ENCODE measurements around the gene NAV2. TPM values are rescaled to one million over a fixed set of nuclear protein-coding genes. Genes with fewer than 3 reads are reported as not detected.

The NAV2 gene
- total and polyA plus RNA-seq, 2 experiments from 2014 or later = 26.0 to 45.0 TPM

GRCh38 chr11:19774817-19775580, 62.4 kb downstream of the NAV2 start:
- Histone ChIP-seq H3K27ac (ENCODE audit: low read depth) (no peak overlapping the region), H3K36me3 (ENCODE audit: insufficient read depth) (no peaks in the 10 kb centered on the region), H3K4me1 (ENCODE audit: insufficient read depth) (peaks cover 60% of the 10 kb centered on the region), H4K20me1 (replicated peaks; ENCODE audit: insufficient read depth) (no peaks in the 10 kb centered on the region; the same call in 1 of the 2 replicates), H3K9me2 (ENCODE audit: insufficient read depth) (peaks cover 10% of the 10 kb centered on the region), H2AFZ (no peak overlapping the region), H3F3A (replicated peaks; ENCODE audit: low read depth) (0 out of 2 replicates have a peak, but pooled peaks cover 3% of the 10 kb centered on the region), H3K4me2 (no peak overlapping the region), H3K27me3 (ENCODE audit: insufficient read depth) (no peaks in the 10 kb centered on the region), H3K4me3 (no peak overlapping the region), H3K79me2 (replicated peaks; ENCODE audit: insufficient read depth) (peaks cover 28% of the 10 kb centered on the region)
- TF ChIP-seq NANOG (IDR thresholded peaks at IDR 0.05; ENCODE audit: borderline replicate concordance) (no peak), JUNB (IDR thresholded peaks at IDR 0.05; ENCODE audit: unreplicated experiment) (no peak), STAT1 (IDR thresholded peaks at IDR 0.05; ENCODE audit: unreplicated experiment) (no peak), ZNF462 (CRISPR knock-in tag; IDR thresholded peaks at IDR 0.05) (no peak), EZH2 (IDR thresholded peaks at IDR 0.05; ENCODE audit: low read depth, unreplicated experiment) (no peak), ZNF114 (CRISPR knock-in tag; IDR thresholded peaks at IDR 0.05) (no peak), ETS1 (IDR thresholded peaks at IDR 0.05) (no peak), ZNF331 (CRISPR knock-in tag; IDR thresholded peaks at IDR 0.05; ENCODE audit: low read depth) (no peak), POLR2AphosphoS5 (IDR thresholded peaks at IDR 0.05; ENCODE audit: low read depth) (no peak), CTCF (conservative IDR thresholded peaks at IDR 0.05; ENCODE audit: low read depth in 2 of 2) (no peak), REST (IDR thresholded peaks at IDR 0.05; ENCODE audit: unreplicated experiment) (no peak)
- H3K4me3 Mint-ChIP-seq = peak overlapping the region; percentile 38; the same call in 1 of the 3 replicates
- H3K9me3 Mint-ChIP-seq = no peaks in the 10 kb centered on the region
- peaks cover 27% of the 10 kb centered on the region for H3K36me3 Mint-ChIP-seq (ENCODE audit: low read depth)
- ATAC-seq (no peak), DNase-seq (ENCODE audit: low spot score) (no peak)
- H3K4me1 Mint-ChIP-seq = peaks cover 76% of the 10 kb centered on the region
- no peak overlapping the region; the same call in 1 of the 2 replicates for H3K27ac Mint-ChIP-seq
- H3K27me3 Mint-ChIP-seq (ENCODE audit: insufficient read depth, low read depth, poor library complexity) = peaks cover 27% of the 10 kb centered on the region

All from GM23338 (cell line).